Upper lobe of left lung (tissue), 4 donors: ENCODE data around the gene WDPCP.
"Not testable (repeated sequence)": the region's sequence is repeated elsewhere in the genome, so short reads cannot be mapped to it uniquely, and the experiment has no call there.

ENCODE experiments used
- EP300 ChIP-seq, 4 donors: sonication (generic); formaldehyde crosslinking; IDR thresholded peaks; one replicate each; pipeline ENCODE4 v1.5.1; 2017; ENCODE audit warnings: antibody characterized with exemption in 4 of 4, control low read depth in 2 of 4
- POLR2A ChIP-seq, 4 donors: fragments of 450-650 bp; IDR thresholded peaks; one replicate each; pipeline ENCODE4 v1.5.1; 2016 to 2017; ENCODE audit warnings: antibody characterized with exemption in 4 of 4, mild to moderate bottlenecking in 2 of 4
- TF ChIP-seq, protein P1 (sequence below), 6 experiments: fragments of 450-650 bp in 4 of 6; fragments of 200-600 bp in 2 of 6; sonication (generic) in 2 of 6; IDR thresholded peaks; one replicate each; pipeline ENCODE4 v1.5.1; 2016 to 2019; ENCODE audit warnings: antibody characterized with exemption in 6 of 6

DNA sequence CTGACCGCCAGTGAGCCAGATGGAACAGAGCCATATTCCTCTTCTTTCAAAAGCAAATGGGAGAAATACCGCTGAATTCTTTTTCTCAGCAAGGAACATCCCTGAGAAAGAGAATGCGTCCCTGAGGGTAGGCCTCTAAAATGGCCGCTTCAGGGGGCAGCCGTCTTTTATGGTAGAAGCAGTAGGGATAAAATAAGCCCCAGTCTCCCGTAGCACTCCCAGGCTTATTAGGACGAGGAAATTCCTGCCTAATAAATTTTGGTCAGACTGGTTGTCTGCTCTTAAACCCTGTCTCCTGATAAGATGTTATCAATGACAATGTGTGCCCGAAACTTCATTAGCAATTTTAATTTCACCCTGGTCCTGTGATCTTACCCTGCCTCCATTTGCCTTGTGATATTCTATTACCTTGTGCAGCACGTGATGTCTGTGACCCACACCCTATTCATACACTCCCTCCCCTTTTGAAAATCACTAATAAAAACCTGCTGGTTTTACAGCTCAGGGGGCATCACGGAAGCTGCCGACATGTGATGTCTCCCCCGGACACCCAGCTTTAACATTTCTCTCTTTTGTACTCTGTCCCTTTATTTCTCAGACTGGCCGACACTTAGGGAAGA, 14.4 kb downstream of the WDPCP start:
- TF ChIP-seq, protein P1, sequence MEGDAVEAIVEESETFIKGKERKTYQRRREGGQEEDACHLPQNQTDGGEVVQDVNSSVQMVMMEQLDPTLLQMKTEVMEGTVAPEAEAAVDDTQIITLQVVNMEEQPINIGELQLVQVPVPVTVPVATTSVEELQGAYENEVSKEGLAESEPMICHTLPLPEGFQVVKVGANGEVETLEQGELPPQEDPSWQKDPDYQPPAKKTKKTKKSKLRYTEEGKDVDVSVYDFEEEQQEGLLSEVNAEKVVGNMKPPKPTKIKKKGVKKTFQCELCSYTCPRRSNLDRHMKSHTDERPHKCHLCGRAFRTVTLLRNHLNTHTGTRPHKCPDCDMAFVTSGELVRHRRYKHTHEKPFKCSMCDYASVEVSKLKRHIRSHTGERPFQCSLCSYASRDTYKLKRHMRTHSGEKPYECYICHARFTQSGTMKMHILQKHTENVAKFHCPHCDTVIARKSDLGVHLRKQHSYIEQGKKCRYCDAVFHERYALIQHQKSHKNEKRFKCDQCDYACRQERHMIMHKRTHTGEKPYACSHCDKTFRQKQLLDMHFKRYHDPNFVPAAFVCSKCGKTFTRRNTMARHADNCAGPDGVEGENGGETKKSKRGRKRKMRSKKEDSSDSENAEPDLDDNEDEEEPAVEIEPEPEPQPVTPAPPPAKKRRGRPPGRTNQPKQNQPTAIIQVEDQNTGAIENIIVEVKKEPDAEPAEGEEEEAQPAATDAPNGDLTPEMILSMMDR (IDR thresholded peaks at IDR 0.05): not testable (repeated sequence)
- TF ChIP-seq EP300, POLR2A (IDR thresholded peaks at IDR 0.05): not testable (repeated sequence)
